Activated CD8-positive, alpha-beta memory T cell treated with anti-CD3 and anti-CD28 coated beads, Interleukin-2, amount 50 U/mL, for 1 hour (primary cell): Measurements from ENCODE around the gene DYSF.

ENCODE experiments used
- DNase-seq: peaks from one replicate; pipeline ENCODE4 v3.0.0-alpha.2; 2020; ENCODE audit errors: extremely low read depth

Gene DYSF

DNA sequence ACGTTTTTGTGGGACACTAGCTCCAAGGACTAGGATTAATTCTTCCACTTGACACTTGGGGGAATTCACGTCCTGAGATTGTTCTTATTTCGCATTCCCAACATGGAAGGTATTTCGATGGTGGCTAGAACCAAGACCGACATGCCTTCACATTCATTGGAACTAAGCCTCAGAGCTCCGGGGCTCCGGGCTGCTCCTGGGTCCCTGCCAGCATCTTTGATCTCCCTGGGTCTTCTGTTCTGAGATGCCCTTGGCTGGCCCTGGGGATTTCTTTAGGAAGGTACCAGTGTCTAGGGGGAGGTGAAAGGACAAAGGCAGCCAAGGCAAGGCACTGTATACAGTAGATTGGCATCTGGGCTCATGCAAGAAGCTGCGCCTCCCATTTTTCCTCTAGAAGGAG, 76.8 kb downstream of the DYSF start:
- DNase-seq = no peak

- no peak for DNase-seq
Measured at GRCh38 chr2:71530641-71531332, 77.4 kb downstream of the DYSF start.

DNA sequence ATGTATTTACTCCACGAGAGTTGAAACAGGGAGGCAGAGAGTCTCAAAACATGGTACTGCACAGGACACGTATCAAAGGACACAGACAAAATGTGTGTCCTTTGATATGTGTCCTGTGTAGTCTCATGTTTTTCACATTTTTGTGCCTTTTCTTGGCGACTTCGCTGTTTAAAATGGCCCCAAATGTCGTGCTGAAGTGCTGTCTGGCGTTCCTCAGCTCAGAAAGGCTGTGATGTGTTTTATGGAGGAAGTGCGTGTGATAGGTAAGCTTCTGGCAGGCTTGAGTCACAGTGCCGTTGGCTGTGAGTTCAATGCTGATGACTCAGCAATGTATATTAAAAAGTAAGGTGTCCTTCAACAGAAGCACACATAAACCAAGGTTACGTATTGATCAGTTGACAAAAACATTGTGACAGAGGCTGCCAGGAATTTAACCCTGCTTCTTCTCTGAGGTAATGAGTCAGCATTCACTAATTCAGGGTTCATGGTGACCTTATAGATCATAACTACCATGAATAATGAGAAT, 78.2 kb downstream of the DYSF start:
- no peak for DNase-seq

- no peak for DNase-seq
Measured at GRCh38 chr2:71532327-71532726, 79.0 kb downstream of the DYSF start.

- no peak for DNase-seq
Measured at GRCh38 chr2:71534201-71534600, 80.8 kb downstream of the DYSF start.

DNA sequence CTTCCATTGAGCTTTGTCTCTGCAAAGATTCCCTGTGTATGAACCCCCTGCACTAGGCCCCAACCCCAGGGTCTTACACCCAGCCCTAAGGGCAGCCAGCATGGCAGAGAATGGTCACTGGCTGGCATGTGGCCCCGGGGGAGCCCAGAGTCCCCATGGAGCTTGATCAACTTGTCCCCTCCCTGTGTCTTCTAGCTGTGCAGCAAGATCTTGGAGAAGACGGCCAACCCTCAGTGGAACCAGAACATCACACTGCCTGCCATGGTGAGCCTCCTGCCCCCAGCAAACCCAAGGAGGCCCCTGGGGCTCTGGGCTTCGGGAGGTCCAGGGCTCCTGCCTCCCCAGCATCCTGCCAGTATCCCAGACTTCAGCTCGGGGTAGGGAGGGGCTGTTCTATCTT, 81.5 kb downstream of the DYSF start:
- DNase-seq = no peak

DNA sequence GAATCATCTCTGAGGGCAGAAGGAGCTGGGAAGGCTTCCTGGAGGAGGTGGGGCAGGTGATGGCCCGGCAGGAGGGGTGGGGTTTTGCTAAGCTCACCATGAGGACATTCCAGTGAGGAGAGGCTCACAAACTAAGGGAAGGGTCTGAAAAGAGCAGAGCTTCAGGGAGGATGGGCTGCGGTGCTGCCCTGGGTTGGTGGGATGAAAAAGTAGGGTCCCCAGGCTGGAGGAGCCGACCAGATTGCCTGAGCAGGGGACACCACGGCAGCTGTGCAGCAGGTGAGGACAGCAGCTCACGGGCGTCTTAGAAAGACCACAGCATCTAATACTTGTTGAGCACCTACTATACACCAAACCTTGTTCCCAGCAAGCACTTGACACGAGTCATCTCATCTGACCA, 82.2 kb downstream of the DYSF start:
- DNase-seq = no peak

DNA sequence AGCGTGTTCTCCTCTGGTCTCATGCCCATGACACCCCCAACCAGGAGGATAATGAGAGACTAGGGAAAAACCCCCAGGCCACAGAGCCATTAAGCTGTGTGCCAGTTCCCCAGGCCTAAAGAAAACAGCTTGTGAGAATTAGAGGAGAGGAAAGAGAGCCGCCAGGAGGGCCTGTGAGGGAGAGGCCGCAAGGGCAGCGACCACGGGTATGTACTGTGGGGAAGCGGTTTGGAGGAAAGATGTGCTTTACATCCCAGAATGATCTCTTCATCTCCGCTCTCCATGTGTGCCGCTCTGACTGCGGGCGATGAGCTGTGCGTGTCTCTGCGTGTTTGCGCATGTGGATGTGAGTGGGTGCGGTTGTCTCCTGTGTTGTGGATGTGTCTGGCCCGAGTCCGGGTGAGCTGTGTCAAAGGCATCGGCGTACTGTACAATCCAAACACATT, 82.9 kb downstream of the DYSF start:
- no peak for DNase-seq

- no peak for DNase-seq
Measured at GRCh38 chr2:71538241-71538640, 84.9 kb downstream of the DYSF start.

- DNase-seq = no peak
Measured at GRCh38 chr2:71538656-71539265, 85.4 kb downstream of the DYSF start.

DNA sequence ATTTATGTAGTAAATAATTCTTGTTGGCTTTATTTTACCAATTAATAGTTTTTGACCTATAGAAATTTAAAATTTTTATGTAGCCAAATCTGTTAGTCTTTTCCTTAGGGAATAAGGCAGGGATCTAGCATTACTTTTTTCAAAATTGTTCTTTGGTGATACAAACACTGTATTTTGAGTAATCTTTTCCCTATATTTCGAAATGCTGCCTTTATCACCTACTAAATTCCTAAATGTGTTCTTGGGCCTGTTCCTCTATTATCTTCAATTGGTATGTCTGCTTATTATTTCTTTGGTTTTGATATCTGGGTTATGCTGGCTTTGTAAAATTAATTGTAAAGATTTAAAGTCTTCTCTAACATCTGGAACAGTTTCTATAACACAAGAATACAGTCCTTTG, 87.5 kb downstream of the DYSF start:
- DNase-seq = no peak

- no peak for DNase-seq
Measured at GRCh38 chr2:71544919-71545571, 91.7 kb downstream of the DYSF start.

DNA sequence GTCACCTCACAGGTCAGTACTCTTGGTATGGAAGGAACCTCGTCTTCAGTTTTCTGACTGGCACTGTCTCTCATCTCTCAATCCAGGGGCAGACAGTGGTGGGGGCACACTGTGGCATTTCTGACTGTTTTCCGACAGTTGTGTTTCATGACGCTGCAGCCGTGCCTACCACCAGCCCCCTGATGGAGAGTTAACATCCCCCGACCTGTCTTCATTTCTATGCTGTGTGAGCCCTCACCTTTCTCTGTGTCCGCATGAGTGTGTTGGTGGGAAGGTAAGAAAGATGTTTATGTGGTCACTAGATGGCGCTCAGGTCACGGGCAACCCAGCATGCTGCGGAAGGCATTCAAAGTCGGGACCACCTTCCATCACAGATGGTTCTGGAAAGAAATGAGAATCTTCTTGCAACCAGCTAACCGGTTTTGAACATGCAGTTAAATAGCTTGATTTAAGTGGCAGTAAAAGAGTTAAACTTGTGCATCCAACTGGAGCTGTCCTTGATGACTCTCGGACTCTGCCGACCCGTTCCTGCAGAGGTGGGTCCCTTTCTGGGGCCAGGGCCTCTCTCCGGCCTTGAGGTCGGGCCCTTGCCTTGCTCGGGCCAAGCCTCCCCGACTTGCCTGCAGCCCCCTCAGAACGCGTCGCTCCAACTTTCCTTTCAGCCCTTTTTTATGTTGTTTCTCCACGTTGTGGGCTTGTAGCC, 92.4 kb downstream of the DYSF start:
- no peak for DNase-seq

GRCh38 chr2:71546275-71546638, 92.9 kb downstream of the DYSF start:
- no peak for DNase-seq

- no peak for DNase-seq
Measured at GRCh38 chr2:71546777-71547281, 93.5 kb downstream of the DYSF start.

GRCh38 chr2:71547616-71548285, 94.4 kb downstream of the DYSF start:
- DNase-seq = no peak

GRCh38 chr2:71548646-71549425, 95.5 kb downstream of the DYSF start:
- no peak for DNase-seq

DNA sequence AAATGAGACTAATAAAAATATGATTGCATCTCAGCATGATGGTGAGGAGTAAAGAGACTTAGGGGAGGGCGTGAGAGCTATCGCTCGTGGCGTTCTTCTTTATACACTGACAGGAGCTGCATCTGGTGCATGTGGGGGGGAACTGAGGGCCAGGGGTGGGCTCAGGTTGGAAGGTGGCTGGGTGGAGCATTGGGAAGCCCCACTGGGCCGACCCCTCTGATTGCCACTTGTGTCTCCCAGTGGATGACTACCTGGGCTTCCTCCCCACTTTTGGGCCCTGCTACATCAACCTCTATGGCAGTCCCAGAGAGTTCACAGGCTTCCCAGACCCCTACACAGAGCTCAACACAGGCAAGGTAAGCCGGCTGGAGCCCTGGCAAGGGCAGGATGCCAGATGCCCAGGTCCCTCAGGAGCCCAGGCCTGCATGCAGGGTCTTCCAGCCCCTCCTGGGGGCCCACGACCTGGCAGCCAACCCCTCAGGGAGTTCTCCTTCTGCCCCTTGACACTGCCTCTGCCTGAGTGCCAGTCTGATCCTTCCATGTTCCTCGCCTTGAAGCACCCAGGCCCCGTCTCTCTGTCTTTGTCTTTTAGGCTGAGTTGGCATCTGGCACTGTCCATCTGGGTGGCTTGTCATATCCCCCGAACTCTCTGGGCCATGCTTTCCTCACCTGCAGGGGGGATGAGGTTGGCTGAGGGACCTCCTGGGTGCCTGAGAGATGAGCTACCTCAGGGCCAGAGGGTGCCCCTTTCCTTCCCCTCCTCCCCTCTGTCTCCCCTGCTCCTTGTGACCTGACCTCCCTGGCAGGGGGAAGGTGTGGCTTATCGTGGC, 97.7 kb downstream of the DYSF start:
- DNase-seq = no peak

- DNase-seq = no peak
Measured at GRCh38 chr2:71551631-71551915, 98.2 kb downstream of the DYSF start.

DNA sequence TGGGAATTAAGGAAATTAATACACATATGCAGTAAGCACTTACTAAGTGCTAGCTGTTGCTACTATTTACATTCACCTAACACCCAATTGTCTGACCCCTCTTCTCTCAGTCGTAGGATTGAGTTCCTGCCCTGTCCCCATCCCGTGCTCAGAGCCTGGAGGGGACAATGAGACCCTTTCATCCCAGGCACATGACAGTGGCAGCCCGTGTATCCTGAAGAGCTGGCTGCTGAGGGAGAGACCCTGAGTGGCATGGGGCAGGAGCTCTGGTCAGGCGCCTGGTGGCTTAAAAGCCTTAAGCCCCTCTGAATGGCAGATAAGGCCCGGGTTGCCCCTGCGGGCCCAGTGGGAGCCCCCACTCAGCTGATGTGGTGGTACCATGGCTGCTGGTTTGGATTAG, 99.0 kb downstream of the DYSF start:
- no peak for DNase-seq
